Adipose tissue (tissue), 3 donors: Measurements from ENCODE around the gene ANKRD34A. TPM values are rescaled to one million over a fixed set of nuclear protein-coding genes. Genes with fewer than 3 reads are reported as not detected.
A peak's percentile ranks its signal among the peaks of the same experiment; 100 is the strongest.
"Not testable (repeated sequence)": the region's sequence is repeated elsewhere in the genome, so short reads cannot be mapped to it uniquely, and the experiment has no call there.

ENCODE experiments used
- H3K27ac ChIP-seq: one replicate; pipeline ENCODE4 v1.5.1; 2013; ENCODE audit warnings: low read depth, low read length
- WGBS, 3 donors: extraction: QIAGEN DNeasy Blood & Tissue Kit; methylation state at CpG; one replicate each; pipeline ENCODE4 v1.1.7; 2013; 5-methylcytosine and 5-hydroxymethylcytosine counted together
- polyA plus RNA-seq, 3 donors: library from polyadenylated mRNA; stranded (reverse); fragments of 200-250 nt; gene quantifications; one replicate each; pipeline ENCODE4 v1.2.3, GENCODE V29; 2013
- donor health status: healthy with polysubstance abuse.
- donor health status: Bipolar disorder and iron deficiency.
- donor health status: healthy.

ANKRD34A gene
- polyA plus RNA-seq, 3 donors, result 0.21 to 0.51 TPM; not detected in 1

DNA sequence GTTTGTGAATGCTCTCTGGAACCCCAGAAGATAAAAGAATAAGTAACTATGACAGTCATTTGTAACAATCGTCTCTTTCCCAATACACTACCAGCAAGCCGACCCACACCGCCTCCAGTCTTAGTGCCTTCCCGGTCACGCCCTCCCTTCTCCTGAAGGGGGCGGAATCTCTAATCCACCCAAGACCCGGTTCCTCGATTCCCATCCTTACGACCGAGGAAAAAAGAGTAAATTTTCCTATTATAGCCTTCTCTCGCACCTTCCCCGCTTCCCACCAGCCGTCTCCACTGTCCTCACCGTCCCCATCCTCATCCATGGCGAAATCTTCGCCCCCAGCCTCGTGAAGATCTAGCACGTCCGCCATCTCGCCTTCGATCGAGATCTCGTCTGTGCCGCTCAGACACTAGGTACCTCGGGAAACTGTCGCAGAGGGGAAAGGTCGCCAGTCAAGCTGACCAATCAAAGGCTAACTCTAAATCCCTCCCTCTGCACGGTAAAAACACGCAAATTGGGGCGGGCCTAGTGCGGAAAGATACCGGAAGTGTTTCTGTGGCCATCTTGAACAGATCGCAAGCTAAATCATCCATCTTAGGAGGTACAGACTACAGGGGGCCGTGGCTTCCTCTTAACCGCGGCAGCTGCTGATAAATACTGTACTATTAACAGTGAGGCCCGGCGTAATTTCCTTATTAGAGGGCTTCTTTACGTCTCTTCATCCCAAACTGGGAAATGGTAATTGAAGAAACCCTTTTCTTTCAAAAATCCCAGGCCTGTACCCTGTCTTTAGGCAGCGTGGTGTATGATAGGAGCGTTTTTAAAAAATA is 37.1 kb downstream of the ANKRD34A start, which contains the start of gene RBM8A:
Gene RBM8A, minus strand, starts transcription at position 422 of the 824 bp plus-strand sequence. Its CDS starts 58 bp downstream, at position 364.
- WGBS, 3 donors, result 0% methylated on average over 41 of the region's 41 CpGs
- peak within 1 kb of the TSS; percentile 88 for H3K27ac ChIP-seq

DNA sequence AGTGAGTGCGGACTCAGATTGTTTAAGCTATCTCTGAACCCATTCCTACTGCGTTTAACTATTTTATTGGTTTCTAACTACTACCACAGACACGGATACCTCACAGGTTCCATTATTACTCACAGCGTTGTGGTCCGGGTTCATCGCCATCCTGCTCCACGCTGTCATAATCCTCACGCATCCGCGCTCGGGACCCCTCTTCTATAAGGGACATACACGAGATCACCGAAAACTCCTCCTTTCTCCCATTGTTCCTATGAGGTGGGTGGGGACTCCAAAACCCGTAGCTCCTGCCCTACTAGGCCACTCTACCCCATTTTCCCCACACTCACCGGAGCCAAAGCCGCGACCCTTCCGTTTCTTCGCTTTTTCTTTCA is 37.7 kb downstream of the ANKRD34A start:
- 3 to 8% (median 6%) methylated on average over 19 of the region's 19 CpGs for WGBS, 3 donors
- H3K27ac ChIP-seq, result peak overlapping the region; percentile 9

DNA sequence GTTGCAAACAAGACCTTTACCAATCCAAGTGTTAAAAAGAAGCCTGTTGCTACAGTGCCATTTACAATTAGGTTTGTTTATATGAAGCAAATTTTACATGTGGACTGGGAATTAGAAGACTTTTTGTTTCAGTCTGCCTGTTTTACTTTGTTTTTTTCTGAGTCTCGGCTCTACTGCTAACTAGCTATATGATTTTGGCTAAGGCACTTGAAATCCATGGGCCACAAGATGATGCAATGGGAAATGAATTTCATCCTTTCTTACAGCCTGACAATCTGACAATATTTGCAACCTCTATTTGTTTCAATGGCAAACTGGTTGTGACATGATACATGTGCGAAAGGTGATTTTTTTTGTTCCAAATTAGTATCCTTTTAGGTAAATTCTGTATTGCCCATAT is 42.1 kb downstream of the ANKRD34A start:
- H3K27ac ChIP-seq, result no peak overlapping the region
- 52 to 83% (median 53%) methylated on average over 2 of the region's 2 CpGs for WGBS, 3 donors

DNA sequence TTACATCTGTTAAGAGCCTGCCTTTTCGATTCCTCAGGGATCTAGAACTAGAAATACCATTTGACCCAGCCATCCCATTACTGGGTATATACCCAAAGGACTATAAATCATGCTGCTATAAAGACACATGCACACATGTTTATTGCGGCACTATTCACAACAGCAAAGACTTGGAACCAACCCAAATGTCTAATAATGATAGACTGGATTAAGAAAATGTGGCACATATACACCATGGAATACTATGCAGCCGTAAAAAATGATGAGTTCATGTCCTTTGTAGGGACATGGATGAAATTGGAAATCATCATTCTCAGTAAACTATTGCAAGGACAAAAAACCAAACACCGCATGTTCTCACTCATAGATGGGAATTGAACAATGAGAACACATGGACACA is 44.1 kb downstream of the ANKRD34A start:
- H3K27ac ChIP-seq, result not testable (repeated sequence)
- 88 to 92% (median 91%) methylated on average over 2 of the region's 4 CpGs for WGBS, 3 donors

DNA sequence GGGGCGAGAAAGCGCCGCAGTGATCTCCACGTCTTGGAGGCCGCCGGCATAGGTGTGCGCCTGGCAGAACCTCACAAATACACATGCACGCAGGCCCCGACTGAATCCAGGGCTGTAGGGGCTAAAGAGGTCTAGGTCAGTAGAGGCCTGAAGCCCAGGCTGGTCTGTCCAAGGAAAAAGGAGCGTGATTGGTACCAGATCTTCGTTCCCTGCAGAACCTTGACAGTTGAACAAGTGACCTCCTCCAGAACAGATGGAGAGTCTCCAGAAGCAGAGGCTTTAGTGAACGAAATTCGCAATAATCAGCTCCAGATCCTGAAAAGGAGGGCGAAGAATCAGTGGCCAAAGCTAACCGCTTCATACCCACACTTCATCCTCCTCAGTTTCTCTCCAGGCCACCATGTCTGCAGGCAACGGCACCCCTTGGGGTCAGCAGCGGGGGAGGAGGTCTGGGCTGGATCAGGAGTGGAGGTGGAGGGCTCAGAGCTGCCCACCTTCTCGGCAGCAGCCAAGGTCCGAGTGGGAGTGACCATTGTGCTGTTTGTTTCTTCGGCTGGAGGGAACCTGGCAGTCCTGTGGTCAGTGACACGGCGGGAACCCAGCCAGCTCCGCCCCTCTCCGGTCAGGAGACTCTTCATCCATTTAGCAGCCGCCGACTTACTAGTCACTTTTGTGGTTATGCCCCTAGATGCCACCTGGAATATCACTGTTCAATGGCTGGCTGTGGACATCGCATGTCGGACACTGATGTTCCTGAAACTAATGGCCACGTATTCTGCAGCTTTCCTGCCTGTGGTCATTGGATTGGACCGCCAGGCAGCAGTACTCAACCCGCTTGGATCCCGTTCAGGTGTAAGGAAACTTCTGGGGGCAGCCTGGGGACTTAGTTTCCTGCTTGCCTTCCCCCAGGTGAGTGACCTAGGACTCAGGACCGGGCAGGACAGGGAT is 45.1 kb downstream of the ANKRD34A start:
- no peak overlapping the region for H3K27ac ChIP-seq
- 2 to 7% (median 4%) methylated on average over 33 of the region's 33 CpGs for WGBS, 3 donors

DNA sequence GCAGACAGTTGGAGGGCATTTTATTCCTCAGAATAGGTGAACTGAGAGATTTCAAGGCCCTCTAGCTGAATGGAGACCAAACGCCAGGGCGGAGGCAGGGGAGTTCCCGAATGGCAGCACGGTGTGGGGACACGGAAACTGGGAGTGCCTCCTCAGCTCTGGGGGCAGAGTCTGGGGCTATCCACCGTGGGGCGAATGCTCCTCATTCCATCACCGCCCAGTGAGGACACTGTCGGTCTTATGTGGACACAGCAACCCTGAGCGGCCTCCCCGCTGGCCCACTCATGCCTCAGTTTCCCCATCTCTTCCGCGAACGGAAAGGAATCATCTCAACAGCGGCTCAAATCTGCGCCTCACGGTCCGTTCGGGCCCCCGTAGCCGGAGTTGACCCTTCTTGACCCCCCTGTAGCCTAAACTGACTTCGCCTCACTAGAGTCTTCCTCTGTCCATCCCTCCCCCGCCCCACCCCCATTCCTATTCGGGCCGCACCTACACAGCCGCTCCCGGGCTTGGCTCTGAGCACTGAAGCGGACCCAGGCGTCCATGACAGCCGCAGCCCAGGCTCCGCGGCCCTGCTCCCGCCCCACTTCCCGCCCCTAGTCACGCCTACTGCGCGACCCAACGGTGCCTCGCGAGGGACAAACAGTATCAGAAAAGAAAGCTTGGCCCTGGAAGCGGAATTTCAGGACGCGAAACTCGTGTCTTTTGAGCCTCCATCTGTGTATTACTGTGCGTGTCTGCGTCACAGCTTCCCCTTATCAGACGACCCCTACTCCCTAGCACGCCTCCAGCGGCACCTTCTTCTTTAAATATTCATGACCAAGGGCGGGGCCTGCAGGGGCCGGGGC is 46.0 kb downstream of the ANKRD34A start, which contains the start of gene PEX11B:
Gene PEX11B, minus strand, starts transcription at position 574 of the 848 bp plus-strand sequence. Its CDS starts 29 bp downstream, at position 545.
- 0 to 1% (median 0%) methylated on average over 50 to 51 of the region's 51 CpGs for WGBS, 3 donors
- H3K27ac ChIP-seq, result peak within 1 kb of the TSS; percentile 23

DNA sequence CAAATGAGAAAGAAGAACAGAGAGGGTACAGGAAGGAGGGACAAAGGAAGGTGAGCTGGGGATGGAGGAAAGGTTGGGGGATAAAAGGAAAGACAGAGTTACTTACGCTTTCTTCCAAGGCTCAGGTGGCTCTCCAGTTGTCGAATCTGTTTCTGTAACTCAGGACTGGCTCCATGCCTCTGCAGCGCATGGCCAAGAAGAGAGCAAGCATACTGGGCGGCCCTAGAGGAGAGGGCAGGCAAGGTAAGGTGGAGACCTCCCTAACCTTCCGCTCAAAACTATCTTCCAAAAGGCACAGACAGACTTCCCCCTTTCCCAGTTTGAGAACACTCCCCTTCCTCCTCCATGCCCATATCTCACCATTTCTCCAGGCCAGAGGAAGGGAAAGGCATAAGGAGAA is 46.8 kb downstream of the ANKRD34A start:
- 69 to 86% (median 76%) methylated on average over 5 of the region's 5 CpGs for WGBS, 3 donors
- no peak overlapping the region for H3K27ac ChIP-seq

DNA sequence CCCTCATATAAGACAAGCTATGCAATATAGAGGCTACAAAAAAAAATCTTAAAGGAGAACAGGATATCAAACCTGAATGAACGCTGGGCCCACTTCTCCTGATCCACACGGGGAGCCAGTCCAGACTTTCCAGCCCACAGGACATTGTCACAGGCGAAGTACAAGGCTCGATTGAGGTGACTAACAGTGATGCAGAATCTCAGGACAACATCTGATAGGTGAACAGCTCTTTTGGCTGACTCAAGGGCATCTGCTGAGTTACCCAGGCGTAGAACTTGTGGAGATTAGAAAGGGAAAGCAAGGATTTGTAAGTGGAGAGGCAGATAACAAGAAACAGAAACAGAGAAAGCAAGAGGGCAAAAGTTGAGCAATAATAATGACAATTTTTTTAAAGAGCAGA is 47.6 kb downstream of the ANKRD34A start:
- no peak overlapping the region for H3K27ac ChIP-seq
- 66 to 86% (median 84%) methylated on average over 5 of the region's 5 CpGs for WGBS, 3 donors

DNA sequence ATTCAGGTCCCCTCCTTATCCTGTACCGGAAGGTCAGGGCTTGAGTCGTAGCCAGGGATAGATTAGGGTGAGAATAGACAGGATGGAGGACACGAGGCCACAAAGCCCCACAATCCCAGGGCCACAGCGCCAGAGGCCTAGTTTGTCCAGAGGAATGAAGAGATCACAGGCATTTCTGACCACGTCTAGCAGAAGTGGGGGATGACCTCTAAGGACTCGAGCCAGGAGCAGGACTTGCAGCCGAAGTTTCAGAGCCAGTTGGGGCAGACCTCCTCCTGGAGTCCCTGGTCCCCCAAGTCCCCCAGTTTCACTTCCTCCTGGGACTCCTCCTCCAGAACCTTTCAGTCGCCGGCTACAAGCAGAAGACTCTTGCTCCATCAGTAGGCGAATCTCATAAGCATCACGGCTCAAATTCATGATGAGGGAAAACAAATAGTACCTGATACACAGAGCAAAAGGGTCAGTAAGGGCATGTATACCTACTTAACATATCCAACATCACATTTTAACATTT is 52.2 kb downstream of the ANKRD34A start:
- H3K27ac ChIP-seq, result no peak overlapping the region
- 72 to 79% (median 74%) methylated on average over 11 of the region's 11 CpGs for WGBS, 3 donors

Other genes with a start within 250 kb of the ANKRD34A start
- gene CD160, start 245.1 kb downstream of the ANKRD34A start, polyA plus RNA-seq, result under 1 TPM; 0.05 to 0.34 (median 0.25) TPM
- gene RNF115, start 140.5 kb downstream of the ANKRD34A start, polyA plus RNA-seq, result 1 to 10 TPM; 3.4 to 8.3 (median 4.9) TPM
- 10 to 100 TPM; 14.9 to 17.8 (median 16.1) TPM for gene POLR3C, start 140.4 kb downstream of the ANKRD34A start, polyA plus RNA-seq
- 1 to 10 TPM; 1.7 to 2.8 (median 1.7) TPM for gene NUDT17, start 118.9 kb downstream of the ANKRD34A start, polyA plus RNA-seq
- gene PIAS3, start 105.5 kb downstream of the ANKRD34A start, polyA plus RNA-seq, result 10 to 100 TPM; 12.0 to 21.7 (median 17.4) TPM
- 1 to 10 TPM in 2 of 3 donors, under 1 TPM in 1; 0.58 to 8.0 (median 3.6) TPM for gene ANKRD35, start 78.7 kb downstream of the ANKRD34A start, polyA plus RNA-seq
- gene ITGA10, start 54.5 kb downstream of the ANKRD34A start, polyA plus RNA-seq, result 1 to 10 TPM in 2 of 3 donors, under 1 TPM in 1; 0.64 to 1.8 (median 1.2) TPM
- gene PEX11B, start 45.9 kb downstream of the ANKRD34A start, polyA plus RNA-seq, result 10 to 100 TPM; 11.4 to 18.3 (median 15.1) TPM
- gene RBM8A, start 37.1 kb downstream of the ANKRD34A start, polyA plus RNA-seq, result 100 to 1,000 TPM in 2 of 3 donors, 10 to 100 TPM in 1; 45.6 to 132 (median 102) TPM
- gene LIX1L, start 6.6 kb downstream of the ANKRD34A start, polyA plus RNA-seq, result 10 to 100 TPM in 2 of 3 donors, 1 to 10 TPM in 1; 2.6 to 21.6 (median 12.3) TPM
- 10 to 100 TPM; 15.2 to 78.7 (median 46.4) TPM for gene POLR3GL, start 115 bp upstream of the ANKRD34A start, polyA plus RNA-seq
- 1,000 to 10,000 TPM in 1 of 3 donors, 100 to 1,000 TPM in 2; 378 to 1,060 (median 834) TPM for gene TXNIP, start 32.0 kb upstream of the ANKRD34A start, polyA plus RNA-seq
- gene HJV, start 57.2 kb upstream of the ANKRD34A start, polyA plus RNA-seq, result not detected
- 1 to 10 TPM in 1 of 3 donors, under 1 TPM in 2; 0.51 to 1.5 (median 0.88) TPM for gene NBPF10, start 180.2 kb upstream of the ANKRD34A start, polyA plus RNA-seq